ENCODE data around the gene NGDN.

DNA sequence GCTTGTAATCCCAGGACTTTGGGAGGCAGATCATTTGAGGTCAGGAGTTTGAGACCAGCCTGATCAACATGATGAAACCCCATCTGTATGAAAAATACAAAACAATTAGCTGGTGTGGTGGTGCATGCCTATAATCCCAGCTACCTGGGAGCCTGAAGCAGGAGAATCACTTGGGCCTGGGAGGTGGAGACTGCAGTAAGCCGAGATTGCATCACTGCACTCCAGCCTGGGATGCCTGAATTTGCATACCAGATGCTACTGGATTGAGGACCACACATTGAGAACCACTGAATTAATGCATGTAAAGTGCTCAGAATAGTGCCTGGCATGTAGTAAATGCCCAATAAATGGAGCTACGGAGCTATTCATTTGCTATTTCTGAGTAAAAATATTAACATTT is 19.1 kb upstream of the NGDN start:
- no peak for TF ChIP-seq CTCF (IDR thresholded peaks at IDR 0.05)
- no peak for TF ChIP-seq POLR2A (IDR thresholded peaks at IDR 0.05)

All from heart left ventricle (tissue), 13 donors.